Neural progenitor cell (in vitro differentiated cells): ENCODE measurements around the gene EMILIN2.

Experiments used
- CTCF ChIP-seq: fragments of 200-600 bp; sonication (generic); IDR thresholded peaks from 2 replicates; pipeline ENCODE4 v1.5.1; 2017; ENCODE audit warnings: antibody characterized with exemption, mild to moderate bottlenecking
- EZH2 ChIP-seq: fragments of 200-600 bp; sonication (generic); IDR thresholded peaks from 2 replicates; pipeline ENCODE4 v1.6.1; 2017; ENCODE audit warnings: antibody characterized with exemption, mild to moderate bottlenecking, moderate library complexity
- EZH2phosphoT487 ChIP-seq: fragments of 200-600 bp; sonication (generic); IDR thresholded peaks from 2 replicates; pipeline ENCODE4 v1.6.1; 2017; ENCODE audit warnings: antibody characterized with exemption

- TF ChIP-seq CTCF (no peak), EZH2 (no peak), EZH2phosphoT487 (no peak)
Observed at GRCh38 chr18:2872095-2872494, 25.3 kb downstream of the EMILIN2 start.
